Activated CD4-positive, alpha-beta T cell treated with anti-CD3 and anti-CD28 coated beads, Interleukin-2, Interleukin-6, amounts not matched to agents 100 ng/mL and 50 ng/mL, durations not matched to agents 16 hours and 8 hours (primary cell): ENCODE measurements around the gene AVL9.
"Not testable (repeated sequence)": the region's sequence is repeated elsewhere in the genome, so short reads cannot be mapped to it uniquely, and the experiment has no call there.

Experiments
- DNase-seq: peaks from one replicate; pipeline ENCODE4 v3.0.0-alpha.2; 2020

Gene AVL9

DNA sequence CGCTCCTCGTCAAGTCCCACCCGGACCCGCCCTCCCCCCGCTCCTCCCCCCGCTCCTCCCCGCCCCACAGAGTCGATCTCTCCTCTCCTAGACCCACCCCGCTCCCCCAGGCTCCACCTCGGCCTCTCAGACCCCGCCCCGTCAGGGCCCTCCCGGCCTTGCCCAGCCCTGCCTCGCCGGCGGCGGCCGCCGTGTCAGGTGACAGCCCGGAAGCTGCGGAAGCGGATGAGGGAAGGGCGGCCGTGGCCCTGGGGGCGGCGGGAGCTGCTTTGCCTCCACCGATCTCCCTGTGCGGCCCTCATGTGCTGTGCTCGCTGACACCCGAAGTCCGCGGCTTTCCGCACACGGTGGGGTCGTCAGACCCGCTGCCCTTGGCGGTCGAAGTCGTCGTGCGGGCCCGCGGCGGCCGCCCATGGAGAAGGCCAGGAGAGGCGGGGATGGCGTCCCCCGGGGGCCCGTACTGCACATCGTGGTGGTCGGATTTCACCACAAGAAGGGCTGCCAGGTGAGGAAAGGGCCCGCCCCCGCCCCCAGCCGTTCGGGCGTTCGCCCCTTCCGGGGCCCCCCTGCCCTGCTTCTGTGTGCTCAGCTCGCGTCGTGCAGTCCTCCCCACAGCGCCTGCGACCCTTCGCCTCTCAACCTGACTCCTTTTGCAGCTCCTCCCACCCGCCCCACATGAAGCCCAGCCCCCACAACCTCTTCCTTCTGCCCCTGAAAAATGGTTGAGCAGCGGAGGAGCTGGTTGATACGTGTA, at the start of gene AVL9:
AVL9 (plus strand) TSS at position 192 of the 754 bp plus-strand sequence; CDS start at position 413, 221 bp downstream.
- DNase-seq: peak; percentile 99

DNA sequence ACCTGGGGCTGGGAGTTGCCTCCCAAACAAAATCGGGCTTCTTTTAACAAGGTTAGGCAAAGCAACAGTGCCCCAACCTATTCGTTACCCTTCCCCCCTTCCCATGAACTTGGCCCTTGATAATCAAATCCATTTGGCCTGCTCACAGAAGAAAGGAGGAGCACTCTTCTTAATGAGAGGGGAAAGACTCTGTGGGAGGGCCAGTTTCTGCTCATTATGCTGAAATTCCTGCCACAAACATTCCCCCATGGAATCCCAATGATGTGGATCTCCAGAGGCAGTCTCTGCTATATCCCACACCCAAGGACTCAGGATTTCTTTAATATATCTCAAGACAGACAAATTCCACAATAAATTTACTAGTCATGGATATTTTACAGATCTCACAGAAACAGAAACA, 48.1 kb upstream of the AVL9 start:
- DNase-seq: no peak

DNA sequence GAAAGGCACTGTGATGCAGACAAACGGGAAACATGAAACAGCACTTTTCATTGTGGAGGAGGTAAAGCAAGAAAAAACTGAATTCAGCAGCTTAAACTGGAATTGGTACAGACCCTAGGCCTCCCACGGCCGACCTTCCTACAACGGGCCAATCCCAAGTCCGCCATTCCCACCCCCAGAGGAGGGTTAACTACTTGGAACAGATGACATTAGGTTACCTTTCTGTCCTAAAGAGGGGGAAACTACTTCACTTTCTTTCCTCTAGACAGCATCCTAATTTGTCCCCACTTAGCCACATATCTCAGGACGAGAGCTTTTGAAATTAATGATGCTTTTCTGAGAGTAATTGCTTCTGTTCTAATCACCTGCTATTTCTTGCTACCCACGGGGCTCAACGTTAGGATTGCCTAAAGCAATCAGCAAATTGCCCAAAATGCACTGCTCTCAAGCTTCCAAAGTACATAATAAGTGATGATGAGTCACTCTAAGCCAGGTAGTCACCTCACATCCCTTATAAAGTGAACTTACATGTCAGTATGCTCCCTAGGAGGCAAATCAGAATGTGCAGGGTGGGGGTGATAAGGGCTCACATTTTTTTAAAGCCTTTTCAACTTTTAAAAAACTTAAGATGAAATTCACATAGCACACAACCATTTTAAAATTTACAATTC, 41.8 kb upstream of the AVL9 start:
- no peak for DNase-seq

DNA sequence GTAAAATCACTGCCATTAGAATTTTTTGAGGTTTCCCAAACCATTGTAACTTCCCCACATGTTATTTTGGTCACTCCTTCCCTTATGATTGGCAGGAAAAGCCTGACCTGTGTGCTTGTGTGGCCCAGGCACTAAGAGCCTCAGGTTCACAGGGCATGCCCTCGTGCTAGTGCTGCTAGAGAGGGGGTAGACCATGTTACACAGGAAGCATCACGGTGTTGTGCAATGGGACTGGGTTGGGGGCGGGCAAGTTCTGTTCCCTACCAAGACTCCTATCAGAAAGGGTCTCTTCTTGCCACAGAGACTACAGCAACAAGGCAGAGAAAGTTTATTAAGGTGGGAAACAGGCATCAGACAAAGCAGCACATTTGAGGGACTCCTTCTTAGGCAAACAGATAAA, 37.3 kb upstream of the AVL9 start:
- no peak for DNase-seq

DNA sequence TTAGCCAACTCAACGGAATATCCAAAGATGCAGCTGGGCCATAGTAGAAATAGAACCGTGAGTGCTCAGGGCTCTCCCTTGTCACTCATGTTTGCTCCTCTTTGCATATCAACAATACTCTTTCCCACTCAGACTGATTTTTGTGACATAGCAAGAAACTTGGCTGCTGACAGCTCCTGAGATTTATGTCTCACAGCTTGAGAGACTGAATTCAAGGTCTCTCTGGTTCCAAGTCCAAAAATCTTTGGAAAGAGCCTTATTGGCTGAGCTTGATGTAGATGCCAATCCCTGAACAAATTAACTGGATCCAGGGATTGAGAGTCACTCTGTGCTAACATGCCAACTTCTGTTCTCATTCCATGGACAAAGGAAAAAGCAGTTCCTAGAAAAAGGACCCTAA, 35.5 kb upstream of the AVL9 start:
- DNase-seq: no peak

DNA sequence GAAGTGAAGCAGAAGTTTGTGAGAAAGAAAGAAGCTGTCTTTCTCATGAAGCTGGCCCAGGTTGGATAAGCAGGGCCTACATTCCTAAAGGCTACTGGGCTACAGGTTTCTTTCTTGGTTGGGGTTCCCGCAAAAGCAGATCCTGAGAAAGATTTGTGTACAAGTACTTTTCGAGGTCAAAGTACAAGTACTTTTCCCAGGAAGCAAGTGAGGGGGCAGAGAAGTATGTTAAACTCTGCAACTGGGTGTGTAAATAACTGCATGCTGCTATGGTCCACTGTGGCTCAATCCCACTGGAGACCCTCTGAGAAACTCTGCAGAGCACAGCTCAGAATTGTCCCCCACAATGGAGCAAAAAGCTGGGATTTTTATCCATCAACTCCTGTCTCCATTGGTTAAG, 33.8 kb upstream of the AVL9 start:
- no peak for DNase-seq

DNA sequence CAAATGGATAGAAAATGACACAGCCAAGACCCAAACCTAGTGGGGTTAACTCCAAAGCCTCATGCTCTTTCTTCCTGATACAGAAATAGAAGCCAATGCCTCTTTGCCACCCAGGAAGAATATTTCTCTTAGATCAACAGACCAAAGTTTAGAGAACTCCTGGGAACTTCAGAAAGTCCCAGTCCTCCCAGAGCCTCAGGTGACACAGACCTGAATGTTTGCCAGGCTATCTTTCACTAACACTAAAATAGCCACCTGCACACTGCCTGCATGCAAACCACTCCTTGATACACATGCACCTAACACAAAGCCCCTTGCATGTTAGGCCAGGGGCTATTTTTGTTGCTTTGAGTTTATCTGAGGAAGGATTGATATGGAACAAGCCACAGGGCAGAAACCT, 32.8 kb upstream of the AVL9 start:
- no peak for DNase-seq

DNA sequence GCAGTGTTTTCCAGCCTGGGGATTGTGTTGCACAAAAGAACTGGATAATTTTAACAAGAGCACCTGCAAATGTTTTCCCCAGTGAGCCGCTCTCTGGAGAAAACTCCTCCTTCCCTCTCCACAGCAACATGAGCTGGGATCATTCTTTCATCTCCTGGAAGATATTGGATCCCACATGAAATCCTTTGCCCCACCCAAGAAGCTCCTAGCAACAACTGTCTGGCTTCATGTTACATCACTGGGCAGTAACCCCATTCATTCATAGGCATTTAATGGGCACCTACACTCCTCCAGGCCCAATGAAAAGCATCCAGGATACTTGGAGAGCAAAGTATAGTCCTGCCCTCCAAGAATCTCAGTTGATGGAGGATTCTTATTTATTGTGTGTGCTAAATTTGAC, 32.3 kb upstream of the AVL9 start:
- no peak for DNase-seq

DNA sequence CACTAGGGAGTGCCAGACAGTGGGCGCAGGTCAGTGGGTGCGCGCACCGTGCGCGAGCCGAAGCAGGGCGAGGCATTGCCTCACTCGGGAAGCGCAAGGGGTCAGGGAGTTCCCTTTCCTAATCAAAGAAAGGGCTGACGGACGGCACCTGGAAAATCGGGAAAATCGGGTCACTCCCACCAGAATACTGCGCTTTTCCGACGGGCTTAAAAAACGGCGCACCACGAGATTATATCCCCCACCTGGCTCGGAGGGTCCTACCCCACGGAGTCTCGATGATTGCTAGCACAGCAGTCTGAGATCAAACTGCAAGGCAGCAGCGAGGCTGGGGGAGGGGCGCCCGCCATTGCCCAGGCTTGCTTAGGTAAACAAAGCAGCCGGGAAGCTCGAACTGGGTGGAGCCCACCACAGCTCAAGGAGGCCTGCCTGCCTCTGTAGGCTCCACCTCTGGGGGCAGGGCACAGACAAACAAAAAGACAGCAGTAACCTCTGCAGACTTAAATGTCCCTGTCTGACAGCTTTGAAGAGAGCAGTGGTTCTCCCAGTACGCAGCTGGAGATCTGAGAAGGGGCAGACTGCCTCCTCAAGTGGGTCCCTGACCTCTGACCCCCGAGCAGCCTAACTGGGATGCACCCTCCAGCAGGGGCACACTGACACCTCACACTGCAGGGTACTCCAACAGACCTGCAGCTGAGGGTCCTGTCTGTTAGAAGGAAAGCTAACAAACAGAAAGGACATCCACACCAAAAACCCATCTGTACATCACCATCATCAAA, 30.5 kb upstream of the AVL9 start:
- not testable (repeated sequence) for DNase-seq

DNA sequence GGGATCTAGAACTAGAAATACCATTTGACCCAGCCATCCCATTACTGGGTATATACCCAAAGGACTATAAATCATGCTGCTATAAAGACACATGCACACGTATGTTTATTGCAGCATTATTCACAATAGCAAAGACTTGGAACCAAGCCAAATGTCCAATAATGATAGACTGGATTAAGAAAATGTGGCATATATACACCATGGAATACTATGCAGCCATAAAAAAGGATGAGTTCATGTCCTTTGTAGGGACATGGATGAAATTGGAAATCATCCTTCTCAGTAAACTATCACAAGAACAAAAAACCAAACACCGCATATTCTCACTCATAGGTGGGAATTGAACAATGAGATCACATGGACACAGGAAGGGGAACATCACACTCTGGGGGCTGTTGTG, 25.3 kb upstream of the AVL9 start:
- DNase-seq: not testable (repeated sequence)

DNA sequence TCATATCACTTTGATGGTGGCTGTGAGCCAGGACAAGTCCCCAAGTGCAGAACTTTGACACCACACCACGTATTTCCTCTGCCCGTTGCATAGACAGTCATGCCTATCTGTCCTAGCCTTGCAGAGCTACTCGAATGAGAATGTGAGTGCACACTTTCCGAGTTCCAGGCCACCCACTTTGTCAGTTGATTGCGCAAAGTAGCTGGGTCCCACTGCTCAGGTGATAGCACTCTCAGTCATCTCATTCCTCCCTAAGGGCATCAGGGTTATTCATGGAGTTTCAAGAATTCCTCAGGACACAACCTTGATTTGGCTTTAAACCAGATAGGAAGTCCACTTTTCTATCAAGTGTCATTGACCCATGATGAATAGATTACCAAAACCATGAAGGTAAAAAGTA, 24.4 kb upstream of the AVL9 start:
- DNase-seq: no peak

DNA sequence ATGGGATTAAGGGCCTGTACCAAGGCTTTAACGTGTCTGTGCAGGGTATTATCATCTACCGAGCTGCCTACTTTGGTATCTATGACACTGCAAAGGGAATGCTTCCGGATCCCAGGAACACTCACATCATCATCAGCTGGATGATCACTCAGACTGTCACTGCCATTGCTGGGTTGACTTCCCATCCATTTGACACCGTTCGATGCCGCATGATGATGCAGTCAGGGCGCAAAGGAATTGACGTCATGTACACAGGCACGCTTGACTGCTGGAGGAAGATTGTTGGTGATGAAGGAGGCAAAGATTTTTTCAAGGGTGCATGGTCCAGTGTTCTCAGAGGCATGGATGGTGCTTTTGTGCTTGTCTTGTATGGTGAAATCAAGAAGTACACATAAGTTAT, 23.3 kb upstream of the AVL9 start:
- no peak for DNase-seq

DNA sequence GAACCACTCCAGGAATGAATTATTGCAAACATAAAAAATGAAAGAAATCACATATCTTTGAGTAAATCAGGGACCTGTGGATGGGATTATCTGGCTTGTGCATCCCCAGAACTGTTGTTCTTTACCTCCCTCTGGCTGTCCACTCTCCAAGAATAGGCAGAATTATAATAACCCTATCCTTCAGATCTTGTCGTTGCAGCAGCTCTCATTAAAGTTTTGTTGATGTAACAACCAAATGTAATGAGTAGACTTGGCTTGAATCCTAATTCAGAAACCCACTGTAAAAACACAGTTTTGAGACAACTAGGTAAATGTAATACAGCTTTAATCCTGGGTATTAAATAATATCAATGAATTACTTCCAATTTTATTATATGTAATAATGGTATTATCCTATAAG, 21.3 kb upstream of the AVL9 start:
- no peak for DNase-seq

DNA sequence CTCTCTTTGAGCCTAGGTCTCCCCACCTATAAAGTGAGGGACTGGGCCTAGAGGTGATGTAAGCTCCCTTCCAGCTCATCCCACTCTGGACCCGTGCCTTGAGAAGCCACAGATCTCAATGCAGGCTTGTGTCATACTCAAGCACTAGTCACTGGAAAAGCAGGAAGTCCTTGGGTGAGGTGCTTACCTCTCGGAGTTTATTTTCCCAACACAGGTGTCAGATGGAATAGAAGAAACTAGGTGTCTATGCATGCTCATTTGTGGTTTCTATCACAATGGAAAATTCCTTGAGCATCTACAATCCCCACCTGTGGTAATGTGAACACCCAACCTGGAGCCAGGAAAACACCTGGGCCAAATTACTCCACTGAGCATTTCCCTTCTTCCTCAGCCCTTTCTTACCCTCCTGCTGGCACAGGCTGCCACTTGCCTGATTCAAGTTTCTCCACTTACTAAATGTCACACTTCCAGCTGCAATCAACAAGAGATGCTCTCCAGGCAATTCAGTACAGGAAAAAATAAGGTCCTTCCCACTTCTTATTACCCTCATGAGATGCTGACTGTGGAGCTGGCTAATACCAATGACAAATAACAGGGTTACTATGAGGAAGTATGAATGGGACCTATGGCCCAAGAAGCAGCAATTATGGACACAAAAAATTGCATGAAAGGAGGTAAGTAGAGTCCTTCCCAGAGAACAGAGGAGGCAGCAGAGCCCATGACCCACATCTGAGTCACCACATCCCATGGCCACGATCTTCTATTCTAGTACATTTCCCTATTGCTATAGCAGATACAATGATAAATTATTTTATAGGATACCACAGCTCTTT, 18.3 kb upstream of the AVL9 start:
- DNase-seq: no peak

DNA sequence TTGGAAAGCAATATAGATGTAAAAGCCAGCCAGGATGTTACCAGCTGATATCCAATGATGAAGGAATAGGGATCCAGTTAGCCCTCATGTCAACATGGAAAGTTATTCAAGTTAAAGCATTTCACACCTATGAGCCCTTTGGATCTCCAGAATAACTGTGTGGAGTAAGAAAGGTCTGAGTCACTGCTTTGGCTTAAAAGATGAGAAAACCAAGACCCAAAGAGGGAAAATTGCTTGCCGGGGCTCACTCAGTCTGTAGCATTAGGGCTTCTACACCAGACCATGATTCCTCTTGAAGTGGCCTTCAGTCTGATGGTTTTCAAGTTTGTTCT, 17.7 kb upstream of the AVL9 start:
- DNase-seq: no peak

DNA sequence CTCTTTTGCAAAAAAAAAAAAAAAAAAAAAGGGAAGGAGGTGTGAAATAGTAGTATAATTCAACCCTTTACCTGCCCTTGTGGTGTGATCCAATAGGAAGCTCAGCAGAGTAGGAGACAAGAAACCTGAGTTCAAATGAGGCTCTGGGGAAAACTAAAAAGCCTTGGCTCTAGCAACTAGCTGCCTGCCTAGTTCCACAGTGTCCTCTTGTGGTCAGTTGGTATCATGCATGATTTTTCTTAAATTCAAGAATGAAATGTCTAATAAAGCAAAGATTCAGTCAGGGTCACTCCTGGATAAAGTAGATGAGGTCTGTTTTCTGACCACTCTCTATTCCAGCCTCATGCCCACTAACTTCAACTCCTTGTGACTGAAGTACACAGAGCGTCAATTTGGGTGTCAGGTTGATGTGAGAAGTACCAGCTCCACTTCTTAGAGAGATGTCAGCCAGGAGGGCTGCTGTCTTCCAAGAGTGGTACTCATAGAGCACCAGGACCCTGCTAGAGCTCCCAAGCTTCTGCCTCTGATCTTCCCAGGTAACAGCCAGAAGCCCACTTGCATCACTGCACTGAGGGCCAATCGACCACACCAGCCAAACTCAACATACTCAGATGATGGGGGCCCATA, 15.6 kb upstream of the AVL9 start:
- DNase-seq: peak; percentile 44

DNA sequence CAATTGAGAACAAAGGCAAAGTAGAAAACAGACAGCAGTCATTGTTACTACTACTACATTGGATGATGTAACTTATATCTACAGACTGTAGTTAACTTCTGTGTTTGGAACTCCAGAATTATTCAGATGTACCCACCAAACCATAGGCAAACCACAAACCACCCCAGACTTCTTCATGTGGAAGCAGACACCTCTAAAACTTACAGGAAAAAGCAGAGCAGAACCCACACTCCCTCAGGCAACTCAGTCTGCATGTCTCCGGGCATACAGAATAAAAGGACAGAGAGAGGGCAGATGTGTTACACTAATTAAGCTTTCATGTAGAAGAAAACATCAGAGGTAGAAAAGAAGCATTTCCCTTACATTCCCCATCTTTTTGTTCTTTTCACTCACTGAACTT, 14.1 kb upstream of the AVL9 start:
- DNase-seq: no peak

DNA sequence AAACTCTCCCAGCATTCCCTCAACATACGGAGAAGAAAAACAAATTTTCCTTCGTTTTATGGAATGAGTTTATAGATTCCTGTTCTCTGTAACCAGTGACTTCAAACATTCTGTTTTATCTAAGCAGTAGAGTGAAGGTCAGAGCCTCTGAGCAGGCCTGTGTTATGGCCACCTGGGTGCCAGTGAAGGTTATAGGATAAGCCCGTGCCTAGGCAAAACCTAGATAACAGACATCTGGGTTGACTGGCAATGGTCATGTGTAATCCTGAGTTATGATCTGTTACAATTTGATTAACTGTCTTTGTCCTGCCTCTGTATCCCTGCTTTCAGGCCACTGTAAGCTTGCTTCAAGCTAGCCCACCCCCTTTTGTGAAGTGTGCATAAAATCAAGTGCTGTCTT, 13.4 kb upstream of the AVL9 start:
- no peak for DNase-seq

DNA sequence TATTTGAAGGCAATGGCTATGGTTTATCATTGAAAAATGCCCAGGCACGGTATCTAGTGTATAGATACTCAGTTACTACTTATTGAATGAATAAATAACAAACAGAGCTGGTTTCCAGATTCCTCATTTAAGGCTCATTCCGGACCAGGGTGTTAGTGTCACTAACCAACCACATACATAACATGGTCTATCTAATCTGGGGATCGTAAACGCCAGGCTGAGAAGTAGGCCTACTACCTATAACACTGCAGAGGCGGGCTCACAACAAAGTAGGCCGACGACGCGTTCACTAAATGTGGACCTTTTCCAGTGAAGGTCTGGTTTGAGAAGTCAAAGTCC, 5.5 kb upstream of the AVL9 start:
- DNase-seq: no peak

DNA sequence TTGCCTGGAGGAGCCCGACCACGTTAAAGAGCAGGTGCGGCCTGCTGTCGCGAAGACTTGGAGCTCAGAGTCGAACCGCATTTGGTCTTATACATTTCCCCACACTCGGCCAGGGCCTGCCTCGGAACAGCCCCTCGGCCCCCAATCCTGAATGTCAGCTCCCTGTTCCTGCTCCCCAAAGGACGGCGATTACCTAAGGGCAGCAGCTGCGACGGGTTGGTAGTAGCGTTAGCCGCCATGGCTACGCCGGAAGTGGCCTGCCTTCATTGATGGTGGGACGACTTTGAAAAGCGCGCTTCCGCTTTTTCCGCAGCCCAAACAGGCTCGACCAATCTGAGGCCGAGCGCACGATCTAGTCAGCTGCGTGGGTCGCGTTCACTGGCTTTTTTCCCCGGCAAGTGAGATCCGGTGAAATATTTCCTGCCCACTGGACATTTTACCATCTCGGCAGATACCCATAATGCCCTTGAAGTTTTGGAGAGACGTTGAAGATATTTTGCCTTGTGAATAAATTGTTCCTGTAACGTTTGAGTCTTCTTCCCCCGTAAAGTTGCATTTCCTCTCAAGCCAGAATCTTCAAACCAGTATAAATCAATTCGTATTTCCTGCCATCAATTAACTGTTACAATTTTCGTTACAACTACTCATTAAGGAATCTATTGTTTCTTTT, 5.0 kb upstream of the AVL9 start, which contains the start of gene LSM5:
LSM5 (minus strand) TSS at position 254 of the 670 bp plus-strand sequence; CDS start at position 239, 15 bp downstream.
- DNase-seq: peak; percentile 95

DNA sequence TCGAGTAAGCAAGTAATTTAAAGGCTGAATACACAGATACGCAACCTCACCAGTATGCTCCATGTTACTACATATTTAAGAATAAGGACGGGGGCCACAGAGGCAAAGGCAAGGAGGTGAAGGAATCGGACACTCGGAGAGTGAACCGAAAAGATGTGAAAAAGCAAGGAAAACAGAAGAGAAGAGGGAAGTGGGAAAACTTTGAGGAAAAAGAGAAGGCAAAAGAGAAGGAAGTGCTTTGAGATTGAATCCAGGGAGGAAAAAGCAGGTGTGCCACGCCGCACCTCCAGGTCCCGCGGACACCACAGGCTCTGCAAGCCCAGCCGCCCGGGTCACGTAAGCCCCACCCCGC, 367 bp upstream of the AVL9 start:
- no peak for DNase-seq
